Gastroesophageal sphincter (tissue), 3 donors: Measurements from ENCODE around the gene EDNRB.
"Not testable (repeated sequence)": the region's sequence is repeated elsewhere in the genome, so short reads cannot be mapped to it uniquely, and the experiment has no call there.

ENCODE experiments used
- POLR2A ChIP-seq, 2 donors: fragments of 450-650 bp; IDR thresholded peaks; one replicate each; pipeline ENCODE4 v1.6.1; 2017; ENCODE audit warnings: antibody characterized with exemption in 2 of 2, mild to moderate bottlenecking in 2 of 2, moderate library complexity in 1 of 2
- TF ChIP-seq, protein P1 (sequence below), 4 experiments: fragments of 200-600 bp in 2 of 4; fragments of 450-650 bp in 2 of 4; sonication (generic) in 1 of 4; IDR thresholded peaks; one replicate each; pipeline ENCODE4 v1.5.1; 2017 to 2019; ENCODE audit warnings: antibody characterized with exemption in 4 of 4, mild to moderate bottlenecking in 2 of 4, moderate library complexity in 2 of 4

- not testable (repeated sequence) for TF ChIP-seq POLR2A (IDR thresholded peaks at IDR 0.05)
- TF ChIP-seq, protein P1, sequence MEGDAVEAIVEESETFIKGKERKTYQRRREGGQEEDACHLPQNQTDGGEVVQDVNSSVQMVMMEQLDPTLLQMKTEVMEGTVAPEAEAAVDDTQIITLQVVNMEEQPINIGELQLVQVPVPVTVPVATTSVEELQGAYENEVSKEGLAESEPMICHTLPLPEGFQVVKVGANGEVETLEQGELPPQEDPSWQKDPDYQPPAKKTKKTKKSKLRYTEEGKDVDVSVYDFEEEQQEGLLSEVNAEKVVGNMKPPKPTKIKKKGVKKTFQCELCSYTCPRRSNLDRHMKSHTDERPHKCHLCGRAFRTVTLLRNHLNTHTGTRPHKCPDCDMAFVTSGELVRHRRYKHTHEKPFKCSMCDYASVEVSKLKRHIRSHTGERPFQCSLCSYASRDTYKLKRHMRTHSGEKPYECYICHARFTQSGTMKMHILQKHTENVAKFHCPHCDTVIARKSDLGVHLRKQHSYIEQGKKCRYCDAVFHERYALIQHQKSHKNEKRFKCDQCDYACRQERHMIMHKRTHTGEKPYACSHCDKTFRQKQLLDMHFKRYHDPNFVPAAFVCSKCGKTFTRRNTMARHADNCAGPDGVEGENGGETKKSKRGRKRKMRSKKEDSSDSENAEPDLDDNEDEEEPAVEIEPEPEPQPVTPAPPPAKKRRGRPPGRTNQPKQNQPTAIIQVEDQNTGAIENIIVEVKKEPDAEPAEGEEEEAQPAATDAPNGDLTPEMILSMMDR (IDR thresholded peaks at IDR 0.05), result not testable (repeated sequence)
Observed at GRCh38 chr13:77848050-77848449, 70.6 kb downstream of the EDNRB start.
